HepG2 (cell line): ENCODE data around the gene RNF168. TPM values are rescaled to one million over a fixed set of nuclear protein-coding genes. Genes with fewer than 3 reads are reported as not detected.

Source experiments
- ATAC-seq: fragments of 200-7000 bp; cut with Tn5 transposase; 3 replicates; pipeline ENCODE4 v1.9.1; 2020; ENCODE audit warnings: mild to moderate bottlenecking, moderate library complexity
- BruUV-seq: library from RNA; stranded (reverse); fragments of 400-500 nt; replicated peaks from 2 replicates; lab custom pipeline; 2021; lab: Mats Ljungman, UMichigan
- CTCF ChIA-PET: fragments of 300-600 bp; formaldehyde crosslinking; extraction: SDS; loops from one replicate; lab custom pipeline; 2021; ENCODE audit warnings: low total read pairs, inconsistent platforms, low intra/inter-chr PET ratio; lab: Yijun Ruan, JAX
- POLR2A ChIA-PET: fragments of 350-600 bp; sonication (Branson Sonifier 250); formaldehyde crosslinking; loops from one replicate; lab custom pipeline; 2020; ENCODE audit warnings: antibody characterized with exemption, inconsistent platforms; lab: Yijun Ruan, JAX
- DNase-seq: peaks from one replicate; pipeline ENCODE4 v3.0.0-alpha.2; 2015; ENCODE audit warnings: low spot score
- FAIRE-seq: peaks from 3 replicates; lab custom pipeline; 2011; peaks lifted over from hg19 to GRCh38; lab: Jason Lieb, UNC
- H2AFZ ChIP-seq: one replicate; pipeline ENCODE4 v1.6.1; 2011; ENCODE audit warnings: low read length, inconsistent platforms
- H3K27ac ChIP-seq: fragments of 300-600 bp; 3 replicates; pipeline ENCODE4 v1.8.0; 2011; ENCODE audit warnings: mixed run types, mild to moderate bottlenecking, mixed read lengths, low read length, inconsistent platforms; ENCODE audit not compliant: insufficient read depth; ENCODE audit errors: extremely low read length
- H3K27me3 ChIP-seq, 2 experiments: fragments of 200-600 bp in 1 of 2; 2 replicates in 1 of 2; 3 replicates in 1 of 2; pipeline versions ENCODE4 v1.6.0 to v1.8.0; 2011; ENCODE audit warnings: low read length in 2 of 2, mild to moderate bottlenecking in 2 of 2, moderate library complexity in 2 of 2, inconsistent platforms in 1 of 2; ENCODE audit not compliant: insufficient read depth in 2 of 2, control insufficient read depth in 1 of 2
- H3K36me3 ChIP-seq, 2 experiments: fragments of 200-600 bp in 1 of 2; replicated peaks in 1 of 2; 2 replicates in 1 of 2; 3 replicates in 1 of 2; pipeline versions ENCODE4 v1.5.1 to v1.8.0; 2011; ENCODE audit warnings: low read length in 2 of 2, inconsistent platforms in 1 of 2; ENCODE audit not compliant: insufficient read depth in 2 of 2, control insufficient read depth in 1 of 2
- H3K4me1 ChIP-seq: 2 replicates; pipeline ENCODE4 v1.5.1; 2012; ENCODE audit warnings: low read length, inconsistent platforms; ENCODE audit not compliant: insufficient read depth
- H3K4me2 ChIP-seq: 2 replicates; pipeline ENCODE4 v1.6.0; 2011; ENCODE audit warnings: low read depth, low read length, inconsistent platforms
- H3K4me3 ChIP-seq, 3 experiments: fragments of 200-600 bp in 1 of 3; sonication (generic), shearing (Covaris generic) in 1 of 3; replicated peaks in 1 of 3; 2 replicates each; pipeline ENCODE4 v1.5.1; 2011 to 2016; ENCODE audit warnings: low read length in 3 of 3, inconsistent platforms in 2 of 3, low read depth in 2 of 3, mild to moderate bottlenecking in 2 of 3, control low read depth in 1 of 3, mixed read lengths in 1 of 3; ENCODE audit not compliant: insufficient read depth in 1 of 3
- H3K79me2 ChIP-seq: one replicate; pipeline ENCODE4 v1.6.1; 2011; ENCODE audit warnings: low read length, inconsistent platforms; ENCODE audit not compliant: insufficient read depth
- H3K9ac ChIP-seq: 2 replicates; pipeline ENCODE4 v1.6.0; 2011; ENCODE audit warnings: mild to moderate bottlenecking, low read depth, low read length, inconsistent platforms; ENCODE audit not compliant: insufficient read depth
- H3K9me3 ChIP-seq: 2 replicates; pipeline ENCODE4 v1.5.1; 2012; ENCODE audit warnings: mild to moderate bottlenecking, low read length
- H4K20me1 ChIP-seq: 2 replicates; pipeline ENCODE4 v1.6.0; 2011; ENCODE audit warnings: inconsistent platforms, mild to moderate bottlenecking, low read length, moderate library complexity; ENCODE audit not compliant: insufficient read depth
- CREBL2 ChIP-seq: sonication (generic); formaldehyde crosslinking; IDR thresholded peaks from 2 replicates; pipeline ENCODE4 v1.8.1; 2023; ENCODE audit warnings: missing genetic modification reagents, mild to moderate bottlenecking, borderline replicate concordance
- MTERF4 ChIP-seq: sonication (generic); formaldehyde crosslinking; IDR thresholded peaks from 2 replicates; pipeline ENCODE4 v1.8.0; 2023; ENCODE audit warnings: mild to moderate bottlenecking, missing genetic modification reagents
- NAIF1 ChIP-seq: sonication (generic); formaldehyde crosslinking; IDR thresholded peaks from 2 replicates; pipeline ENCODE4 v1.5.0; 2020; ENCODE audit warnings: mild to moderate bottlenecking, missing genetic modification reagents, borderline replicate concordance
- RARA ChIP-seq: IDR thresholded peaks from 2 replicates; pipeline ENCODE4 v1.6.1; 2016; ENCODE audit warnings: missing genetic modification reagents, missing compliant biosample characterization
- SALL2 ChIP-seq: sonication (generic); formaldehyde crosslinking; IDR thresholded peaks from 2 replicates; pipeline ENCODE4 v1.8.1; 2023; ENCODE audit warnings: mild to moderate bottlenecking, missing genetic modification reagents, inconsistent platforms
- THAP7 ChIP-seq: sonication (generic); formaldehyde crosslinking; IDR thresholded peaks from 2 replicates; pipeline ENCODE4 v1.8.1; 2023; ENCODE audit warnings: mild to moderate bottlenecking, missing genetic modification reagents
- YY1 ChIP-seq: IDR thresholded peaks from 2 replicates; pipeline ENCODE4 v1.6.1; 2011; ENCODE audit warnings: low read length, low read depth, moderate library complexity, mild to moderate bottlenecking; ENCODE audit not compliant: insufficient read depth, insufficient replicate concordance
- ZBTB33 ChIP-seq: sonication (generic); formaldehyde crosslinking; IDR thresholded peaks from 2 replicates; pipeline ENCODE4 v1.4.0; 2020; ENCODE audit warnings: missing genetic modification reagents
- ZNF225 ChIP-seq: sonication (generic); formaldehyde crosslinking; IDR thresholded peaks from 2 replicates; pipeline ENCODE4 v1.4.0; 2020; ENCODE audit warnings: mild to moderate bottlenecking, missing genetic modification reagents
- ZNF263 ChIP-seq: sonication (generic); formaldehyde crosslinking; IDR thresholded peaks from 2 replicates; pipeline ENCODE4 v1.4.0; 2020; ENCODE audit warnings: missing genetic modification reagents
- ZNF576 ChIP-seq: sonication (generic); formaldehyde crosslinking; IDR thresholded peaks from 2 replicates; pipeline ENCODE4 v1.4.0; 2020; ENCODE audit warnings: mild to moderate bottlenecking, missing genetic modification reagents
- ZNF781 ChIP-seq: sonication (generic); formaldehyde crosslinking; IDR thresholded peaks from 2 replicates; pipeline ENCODE4 v1.5.1; 2020; ENCODE audit warnings: borderline replicate concordance, mild to moderate bottlenecking, missing genetic modification reagents; ENCODE audit errors: not compliant biosample characterization
- ZSCAN30 ChIP-seq: sonication (generic); formaldehyde crosslinking; IDR thresholded peaks from 2 replicates; pipeline ENCODE4 v1.5.0; 2020; ENCODE audit warnings: mild to moderate bottlenecking, missing genetic modification reagents
- WGBS: methylation state at CpG from one replicate; pipeline ENCODE4 v1.1.6; 2017; ENCODE audit warnings: low lambda C conversion rate; 5-methylcytosine and 5-hydroxymethylcytosine counted together
- in situ Hi-C: cut with HindIII; loops from 2 replicates; pipeline ENCODE4 v1.10.0; 2017; ENCODE audit warnings: low pct_unique_long_range_greater_than_20kb; ENCODE audit not compliant: extremely low pct_ligation_motif_present
- intact Hi-C: fragments of 100-400 bp; cut with micrococcal nuclease; formaldehyde crosslinking; loops from one replicate; pipeline ENCODE4 v1.10.0; 2022; ENCODE audit not compliant: unreplicated experiment
- polyA plus RNA-seq, 8 experiments: library from polyadenylated mRNA; depleted of rRNA in 3 of 8; stranded (reverse) in 7 of 8; unstranded in 1 of 8; fragments of >200 nt; fragmentation: Illumina TruSeq in 4 of 8; extraction: Trizol in 4 of 8; gene quantifications; 2 replicates each; pipeline versions ENCODE4 v1.2.1 to v1.2.3, GENCODE V29; 2011 to 2016; ENCODE audit warnings: low read depth in 4 of 8, missing spikeins in 1 of 8, mixed read lengths in 1 of 8; ENCODE audit not compliant: insufficient read depth in 1 of 8
- total RNA-seq, 5 experiments: library from RNA; depleted of rRNA; stranded (reverse); fragments of >200 nt; fragmentation: Illumina TruSeq; extraction: Trizol; gene quantifications; 2 replicates each; pipeline ENCODE4 v1.2.3, GENCODE V29; 2016; ENCODE audit warnings: low read depth in 1 of 5
- TF ChIP-seq, protein P1 (sequence below), 2 experiments: sonication (generic) in 1 of 2; formaldehyde crosslinking in 1 of 2; IDR thresholded peaks; 2 replicates each; pipeline versions ENCODE4 v1.6.1 to v1.9.0; 2014 to 2022; ENCODE audit warnings: antibody characterized with exemption in 1 of 2, borderline replicate concordance in 1 of 2, inconsistent platforms in 1 of 2, low read depth in 1 of 2, missing genetic modification reagents in 1 of 2

The RNF168 gene
- total and polyA plus RNA-seq, 2 of the 13 experiments (the other 11 are each of a cell fraction or from before 2014, with no cell fraction given), result 3.7 to 22.9 TPM

DNA sequence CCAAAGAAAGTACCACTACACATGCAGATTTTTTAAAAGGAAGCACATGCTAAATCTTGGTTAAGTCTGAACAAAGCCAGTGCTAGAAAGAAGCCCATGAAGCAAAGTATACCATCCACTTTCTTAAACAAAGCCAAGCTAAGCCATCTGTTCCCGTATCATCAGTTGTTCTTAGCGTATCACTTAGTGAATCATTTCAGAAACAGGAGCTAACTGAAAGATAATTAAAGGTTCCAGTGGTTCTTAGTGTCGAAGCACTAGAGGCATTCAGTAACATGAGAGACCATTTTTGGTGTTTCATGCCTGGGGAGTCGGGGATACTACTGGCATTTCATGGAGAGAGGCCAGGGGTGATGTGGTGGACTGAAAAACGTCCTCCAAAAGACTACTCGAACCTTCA lies 84.2 kb downstream of the RNF168 start:
- peaks cover 90% of the 10 kb centered on the region for H3K79me2 ChIP-seq
- intact Hi-C loops (no loop called here), in situ Hi-C loops (no loop called here)
- CTCF ChIA-PET, result no interaction called here
- no peak overlapping the region for H2AFZ ChIP-seq
- no peak overlapping the region for H3K27ac ChIP-seq
- no peaks in the 10 kb centered on the region for H3K9me3 ChIP-seq
- H3K27me3 ChIP-seq, result no peaks in the 10 kb centered on the region
- WGBS, result 97% methylated on average over 6 of the region's 6 CpGs
- FAIRE-seq, result no peak
- no peak for ATAC-seq
- H3K4me2 ChIP-seq, result no peak overlapping the region
- peaks cover 45% of the 10 kb centered on the region for H4K20me1 ChIP-seq
- no peaks in the 10 kb centered on the region for H3K36me3 ChIP-seq
- H3K9ac ChIP-seq, result no peak overlapping the region
- no peak overlapping the region for H3K4me3 ChIP-seq
- POLR2A ChIA-PET, result no interaction called here
- no TSS peak for BruUV-seq
- H3K4me1 ChIP-seq, result peaks cover 15% of the 10 kb centered on the region
- DNase-seq, result no peak
- TF ChIP-seq ZNF225 (CRISPR knock-in tag), result no peak
- TF ChIP-seq SALL2 (CRISPR knock-in tag), result no peak
- TF ChIP-seq ZSCAN30 (CRISPR knock-in tag), result no peak
- no peak for TF ChIP-seq THAP7 (CRISPR knock-in tag)
- TF ChIP-seq MTERF4 (CRISPR knock-in tag), result no peak
- no peak for TF ChIP-seq ZNF781 (CRISPR knock-in tag)
- TF ChIP-seq, protein P1, sequence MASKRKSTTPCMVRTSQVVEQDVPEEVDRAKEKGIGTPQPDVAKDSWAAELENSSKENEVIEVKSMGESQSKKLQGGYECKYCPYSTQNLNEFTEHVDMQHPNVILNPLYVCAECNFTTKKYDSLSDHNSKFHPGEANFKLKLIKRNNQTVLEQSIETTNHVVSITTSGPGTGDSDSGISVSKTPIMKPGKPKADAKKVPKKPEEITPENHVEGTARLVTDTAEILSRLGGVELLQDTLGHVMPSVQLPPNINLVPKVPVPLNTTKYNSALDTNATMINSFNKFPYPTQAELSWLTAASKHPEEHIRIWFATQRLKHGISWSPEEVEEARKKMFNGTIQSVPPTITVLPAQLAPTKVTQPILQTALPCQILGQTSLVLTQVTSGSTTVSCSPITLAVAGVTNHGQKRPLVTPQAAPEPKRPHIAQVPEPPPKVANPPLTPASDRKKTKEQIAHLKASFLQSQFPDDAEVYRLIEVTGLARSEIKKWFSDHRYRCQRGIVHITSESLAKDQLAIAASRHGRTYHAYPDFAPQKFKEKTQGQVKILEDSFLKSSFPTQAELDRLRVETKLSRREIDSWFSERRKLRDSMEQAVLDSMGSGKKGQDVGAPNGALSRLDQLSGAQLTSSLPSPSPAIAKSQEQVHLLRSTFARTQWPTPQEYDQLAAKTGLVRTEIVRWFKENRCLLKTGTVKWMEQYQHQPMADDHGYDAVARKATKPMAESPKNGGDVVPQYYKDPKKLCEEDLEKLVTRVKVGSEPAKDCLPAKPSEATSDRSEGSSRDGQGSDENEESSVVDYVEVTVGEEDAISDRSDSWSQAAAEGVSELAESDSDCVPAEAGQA (IDR thresholded peaks at IDR 0.05; ENCODE audit: low read depth), result no peak
- TF ChIP-seq, protein P1 (CRISPR knock-in tag; IDR thresholded peaks at IDR 0.05; ENCODE audit: borderline replicate concordance), result no peak
- TF ChIP-seq YY1, result no peak
- TF ChIP-seq ZBTB33 (CRISPR knock-in tag), result no peak
- TF ChIP-seq RARA (CRISPR knock-in tag), result no peak
- TF ChIP-seq ZNF576 (CRISPR knock-in tag), result no peak
- TF ChIP-seq CREBL2 (CRISPR knock-in tag), result no peak
- no peak for TF ChIP-seq NAIF1 (CRISPR knock-in tag)
- no peak for TF ChIP-seq ZNF263
